Esophagus muscularis mucosa (tissue), 3 donors: ENCODE data around the gene ETV3.

Experiments
- CTCF ChIP-seq, 3 experiments: fragments of 200-600 bp in 2 of 3; fragments of 450-650 bp in 1 of 3; sonication (generic) in 2 of 3; IDR thresholded peaks; one replicate each; pipeline ENCODE4 v1.5.1; 2017 to 2019; ENCODE audit warnings: antibody characterized with exemption in 3 of 3, mild to moderate bottlenecking in 2 of 3, moderate library complexity in 1 of 3
- POLR2A ChIP-seq: fragments of 450-650 bp; IDR thresholded peaks from one replicate; pipeline ENCODE4 v1.6.1; 2017; ENCODE audit warnings: antibody characterized with exemption, moderate library complexity, mild to moderate bottlenecking, low read depth
- POLR2AphosphoS5 ChIP-seq, 2 donors: sonication (generic); formaldehyde crosslinking; IDR thresholded peaks; one replicate each; pipeline ENCODE4 v1.6.1; 2017; ENCODE audit warnings: antibody characterized with exemption in 2 of 2

GRCh38 chr1:157138220-157139051 is at the start of gene ETV3:
- TF ChIP-seq POLR2AphosphoS5 (IDR thresholded peaks at IDR 0.05) (peak; percentile 95 to 98), CTCF (IDR thresholded peaks at IDR 0.05) (no peak), POLR2A (peak; percentile 90)
